OCI-LY1 (cell line): ENCODE results near the gene ACER3.

Experiments used
- CTCF ChIP-seq: fragments of 200-600 bp; sonication (generic), shearing (Covaris generic); IDR thresholded peaks from 2 replicates; pipeline ENCODE4 v1.5.1; 2017; ENCODE audit warnings: mild to moderate bottlenecking, antibody characterized with exemption, low read length, moderate library complexity, mixed read lengths
- EZH2 ChIP-seq: fragments of 200-600 bp; sonication (generic), shearing (Covaris generic); IDR thresholded peaks from 2 replicates; pipeline ENCODE4 v1.8.0; 2017; ENCODE audit warnings: borderline replicate concordance, mixed run types, mild to moderate bottlenecking, antibody characterized with exemption, low read length, moderate library complexity, mixed read lengths

- TF ChIP-seq CTCF (no peak), EZH2 (no peak)
Measured at GRCh38 chr11:77026743-77027142, 166.0 kb downstream of the ACER3 start.
